OCI-LY1 (cell line): ENCODE measurements around the gene ATG7.

Experiments
- H2AFZ ChIP-seq: fragments of 200-600 bp; sonication (generic), shearing (Covaris generic); 2 replicates; pipeline ENCODE4 v1.6.0; 2014; ENCODE audit warnings: antibody characterized with exemption, mild to moderate bottlenecking, low read length
- H3F3A ChIP-seq: fragments of 200-600 bp; sonication (generic), shearing (Covaris generic); 2 replicates; pipeline ENCODE4 v1.6.0; 2014; ENCODE audit warnings: mild to moderate bottlenecking, antibody characterized with exemption, low read length, moderate library complexity; ENCODE audit not compliant: insufficient read depth
- H3K27ac ChIP-seq: fragments of 200-600 bp; sonication (generic); 2 replicates; pipeline ENCODE4 v1.5.1; 2014; ENCODE audit warnings: low read length, mixed run types, mild to moderate bottlenecking, low read depth; ENCODE audit not compliant: poor library complexity, severe bottlenecking
- H3K27me3 ChIP-seq: fragments of 200-600 bp; sonication (generic); 2 replicates; pipeline ENCODE4 v1.6.0; 2014; ENCODE audit warnings: antibody characterized with exemption, mild to moderate bottlenecking, low read length, moderate library complexity; ENCODE audit not compliant: insufficient read depth
- H3K36me3 ChIP-seq: fragments of 200-600 bp; sonication (generic); 2 replicates; pipeline ENCODE4 v1.6.1; 2014; ENCODE audit warnings: mild to moderate bottlenecking, antibody characterized with exemption, low read length, moderate library complexity, mixed read lengths; ENCODE audit not compliant: insufficient read depth
- H3K4me1 ChIP-seq: fragments of 200-600 bp; sonication (generic); 2 replicates; pipeline ENCODE4 v1.5.1; 2014; ENCODE audit warnings: mild to moderate bottlenecking, low read length, moderate library complexity; ENCODE audit not compliant: insufficient read depth, severe bottlenecking
- H3K4me2 ChIP-seq: fragments of 200-600 bp; sonication (generic), shearing (Covaris generic); 2 replicates; pipeline ENCODE4 v1.6.1; 2014; ENCODE audit warnings: low read length
- H3K4me3 ChIP-seq: fragments of 200-600 bp; sonication (generic); 2 replicates; pipeline ENCODE4 v1.5.1; 2014; ENCODE audit warnings: low read length, low read depth, mild to moderate bottlenecking, mixed read lengths; ENCODE audit not compliant: poor library complexity, severe bottlenecking
- H3K79me2 ChIP-seq: fragments of 200-600 bp; shearing (Covaris generic); 2 replicates; pipeline ENCODE4 v1.6.1; 2016; ENCODE audit warnings: mixed run types, low read length, mixed read lengths; ENCODE audit not compliant: insufficient read depth
- H3K9ac ChIP-seq: fragments of 200-600 bp; sonication (generic), shearing (Covaris generic); 2 replicates; pipeline ENCODE4 v1.6.1; 2014; ENCODE audit warnings: mild to moderate bottlenecking, low read length, mixed read lengths
- H3K9me2 ChIP-seq: fragments of 200-600 bp; sonication (generic), shearing (Covaris generic); 2 replicates; pipeline ENCODE4 v1.6.1; 2014; ENCODE audit warnings: low read depth, mild to moderate bottlenecking, low read length, mixed read lengths
- H3K9me3 ChIP-seq: fragments of 200-600 bp; shearing (Covaris generic); 2 replicates; pipeline ENCODE4 v1.6.1; 2014; ENCODE audit warnings: low read length, mixed read lengths
- H4K20me1 ChIP-seq: fragments of 200-600 bp; sonication (generic), shearing (Covaris generic); 2 replicates; pipeline ENCODE4 v1.6.0; 2016; ENCODE audit warnings: mild to moderate bottlenecking, low read length; ENCODE audit not compliant: insufficient read depth
- CTCF ChIP-seq: fragments of 200-600 bp; sonication (generic), shearing (Covaris generic); IDR thresholded peaks from 2 replicates; pipeline ENCODE4 v1.5.1; 2017; ENCODE audit warnings: mild to moderate bottlenecking, antibody characterized with exemption, low read length, moderate library complexity, mixed read lengths
- EZH2 ChIP-seq: fragments of 200-600 bp; sonication (generic), shearing (Covaris generic); IDR thresholded peaks from 2 replicates; pipeline ENCODE4 v1.8.0; 2017; ENCODE audit warnings: borderline replicate concordance, mixed run types, mild to moderate bottlenecking, antibody characterized with exemption, low read length, moderate library complexity, mixed read lengths

ATG7 gene

DNA sequence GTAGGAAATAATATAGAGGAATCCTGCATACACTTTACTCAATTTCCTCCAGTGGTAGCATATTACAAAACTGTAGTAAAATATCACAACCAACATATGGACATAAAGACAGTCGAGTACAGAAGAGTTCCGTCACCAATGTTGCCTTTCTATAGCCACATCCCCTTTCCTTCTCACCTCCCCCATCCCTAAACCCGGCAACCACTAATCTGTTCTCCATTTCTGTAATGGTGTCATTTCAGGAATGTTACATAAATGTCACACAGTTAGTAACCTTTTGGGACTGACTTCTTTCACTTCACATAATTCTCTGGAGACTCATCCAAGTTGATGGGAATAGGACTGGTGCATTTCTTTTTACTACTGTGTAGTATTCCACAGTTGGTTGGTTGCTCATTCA lies 41.4 kb upstream of the ATG7 start:
- no peak for TF ChIP-seq CTCF
- TF ChIP-seq EZH2: no peak
- Histone ChIP-seq H3K4me2 (no peak overlapping the region), H2AFZ (no peak overlapping the region), H4K20me1 (no peaks in the 10 kb centered on the region), H3K27me3 (no peaks in the 10 kb centered on the region), H3K27ac (no peak overlapping the region), H3K4me3 (no peak overlapping the region), H3K9me2 (no peaks in the 10 kb centered on the region), H3K4me1 (no peaks in the 10 kb centered on the region), H3K79me2 (no peaks in the 10 kb centered on the region), H3F3A (no peaks in the 10 kb centered on the region), H3K9ac (no peak overlapping the region), H3K36me3 (no peaks in the 10 kb centered on the region), H3K9me3 (no peaks in the 10 kb centered on the region)

GRCh38 chr3:11235385-11235784 lies 36.8 kb upstream of the ATG7 start:
- Histone ChIP-seq H4K20me1 (no peaks in the 10 kb centered on the region), H3K4me1 (no peaks in the 10 kb centered on the region), H3K79me2 (no peaks in the 10 kb centered on the region), H3K9me3 (no peaks in the 10 kb centered on the region), H3K36me3 (no peaks in the 10 kb centered on the region), H3F3A (no peaks in the 10 kb centered on the region), H3K4me2 (no peak overlapping the region), H3K9me2 (no peaks in the 10 kb centered on the region), H3K9ac (no peak overlapping the region), H3K27me3 (no peaks in the 10 kb centered on the region), H2AFZ (no peak overlapping the region), H3K27ac (no peak overlapping the region), H3K4me3 (no peak overlapping the region)
- no peak for TF ChIP-seq CTCF

DNA sequence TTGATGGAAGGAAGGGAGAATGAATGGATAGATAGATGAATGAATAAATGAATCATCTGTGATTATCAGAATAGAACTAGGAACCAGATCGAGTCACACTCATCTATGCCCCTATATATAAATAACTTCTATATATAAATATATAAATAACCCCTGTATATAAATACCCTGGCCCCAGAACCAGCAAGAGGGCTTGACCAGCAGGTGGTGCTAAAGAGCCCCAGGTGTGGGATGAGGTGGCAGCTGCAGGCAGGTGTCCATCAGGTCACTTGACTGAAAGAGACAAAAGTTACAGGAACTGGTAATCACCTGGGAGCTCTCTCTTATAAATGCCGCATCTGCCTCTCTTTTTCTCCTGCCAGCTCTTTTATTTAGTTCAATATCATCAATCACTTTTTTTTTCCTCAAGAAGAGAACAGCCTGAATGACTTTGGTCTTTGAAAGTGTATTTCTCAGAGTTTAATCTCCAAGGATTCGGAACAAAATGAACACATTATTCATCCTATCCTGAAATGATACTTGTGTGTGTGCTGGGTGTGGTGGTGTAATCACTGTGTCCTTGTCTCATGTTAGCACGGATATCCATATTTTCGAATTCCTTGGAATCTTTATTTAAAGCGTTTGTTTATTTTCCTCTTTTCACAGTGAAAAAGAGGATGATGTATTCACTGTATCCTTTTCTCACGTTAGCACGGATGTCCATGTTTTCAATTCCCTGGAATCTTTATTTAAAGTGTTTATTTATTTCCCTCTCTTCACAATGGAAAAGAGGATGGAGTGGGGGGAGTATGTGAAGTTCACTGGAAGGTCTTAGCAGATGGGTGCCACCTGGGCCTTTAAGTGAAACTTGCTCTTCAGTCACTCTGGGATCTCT lies 35.4 kb upstream of the ATG7 start:
- no peaks in the 10 kb centered on the region for H3K27me3 ChIP-seq
- no peaks in the 10 kb centered on the region for H3K9me3 ChIP-seq
- H2AFZ ChIP-seq: no peak overlapping the region
- no peak overlapping the region for H3K4me2 ChIP-seq
- H3K4me3 ChIP-seq: no peak overlapping the region
- no peaks in the 10 kb centered on the region for H3K9me2 ChIP-seq
- no peaks in the 10 kb centered on the region for H4K20me1 ChIP-seq
- no peaks in the 10 kb centered on the region for H3K4me1 ChIP-seq
- H3F3A ChIP-seq: no peaks in the 10 kb centered on the region
- H3K9ac ChIP-seq: no peak overlapping the region
- no peaks in the 10 kb centered on the region for H3K79me2 ChIP-seq
- TF ChIP-seq EZH2: no peak
- TF ChIP-seq CTCF: peak; percentile 66
- no peaks in the 10 kb centered on the region for H3K36me3 ChIP-seq
- no peak overlapping the region for H3K27ac ChIP-seq
